AG04450 (cell line): ENCODE data around the gene CUL7. TPM values are rescaled to one million over a fixed set of nuclear protein-coding genes. Genes with fewer than 3 reads are reported as not detected.

Experiments used
- CTCF ChIA-PET: fragments of 300-600, 350-600 bp; formaldehyde crosslinking; extraction: SDS; loops from one replicate; lab custom pipeline; 2022; ENCODE audit warnings: antibody characterized with exemption, inconsistent platforms; lab: Charles Lee
- POLR2A ChIA-PET: fragments of 350-600 bp; formaldehyde crosslinking; extraction: SDS; loops from one replicate; lab custom pipeline; 2021; ENCODE audit warnings: antibody characterized with exemption, inconsistent platforms; lab: Yijun Ruan, JAX
- DNase-seq: peaks from one replicate; pipeline ENCODE4 v3.0.0-alpha.2; 2011; ENCODE audit warnings: low read depth, low spot score
- H3K27ac ChIP-seq: one replicate; pipeline ENCODE4 v1.5.1; 2012; ENCODE audit warnings: low read depth, low read length, control low read depth
- H3K27me3 ChIP-seq: one replicate; pipeline ENCODE4 v1.6.0; 2012; ENCODE audit warnings: low read length; ENCODE audit not compliant: control insufficient read depth, insufficient read depth
- H3K4me3 ChIP-seq: 2 replicates; pipeline ENCODE4 v1.5.1; 2011; ENCODE audit warnings: mild to moderate bottlenecking, low read depth, low read length, control low read depth
- H3K9me3 ChIP-seq: 2 replicates; pipeline ENCODE4 v1.5.1; 2012; ENCODE audit warnings: low read length; ENCODE audit not compliant: control insufficient read depth, insufficient read depth
- polyA plus RNA-seq: library from polyadenylated mRNA; depleted of rRNA; stranded (reverse); fragments of >200 nt; gene quantifications from 2 replicates; pipeline ENCODE4 v1.2.3, GENCODE V29; 2011
- TF ChIP-seq, protein P1 (sequence below): IDR thresholded peaks from 2 replicates; pipeline ENCODE4 v1.5.1; 2011; ENCODE audit warnings: low read depth, low read length, control low read depth, inconsistent platforms

The CUL7 gene
- polyA plus RNA-seq, 1 experiment = 37.5 TPM

DNA sequence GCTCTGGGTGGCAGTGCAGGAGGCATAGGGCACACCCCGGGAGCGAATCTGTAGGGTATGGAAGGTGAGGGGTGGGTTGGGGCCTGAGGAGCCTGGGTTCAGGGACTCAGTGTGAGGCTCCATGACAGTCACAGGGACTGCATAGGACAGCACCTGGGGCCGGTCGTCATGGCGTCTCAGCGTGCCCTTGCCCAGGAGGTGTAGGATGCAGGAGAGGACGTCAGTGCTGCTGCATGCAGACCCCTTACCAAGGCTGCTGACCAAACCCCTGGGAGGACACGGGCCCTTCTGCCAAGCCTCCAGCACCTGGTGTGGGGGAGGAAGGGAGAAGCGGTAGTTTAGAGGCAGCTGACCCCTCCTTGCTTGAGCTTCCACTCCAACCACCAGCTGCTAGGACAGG, 15.9 kb downstream of the CUL7 start:
- TF ChIP-seq, protein P1, sequence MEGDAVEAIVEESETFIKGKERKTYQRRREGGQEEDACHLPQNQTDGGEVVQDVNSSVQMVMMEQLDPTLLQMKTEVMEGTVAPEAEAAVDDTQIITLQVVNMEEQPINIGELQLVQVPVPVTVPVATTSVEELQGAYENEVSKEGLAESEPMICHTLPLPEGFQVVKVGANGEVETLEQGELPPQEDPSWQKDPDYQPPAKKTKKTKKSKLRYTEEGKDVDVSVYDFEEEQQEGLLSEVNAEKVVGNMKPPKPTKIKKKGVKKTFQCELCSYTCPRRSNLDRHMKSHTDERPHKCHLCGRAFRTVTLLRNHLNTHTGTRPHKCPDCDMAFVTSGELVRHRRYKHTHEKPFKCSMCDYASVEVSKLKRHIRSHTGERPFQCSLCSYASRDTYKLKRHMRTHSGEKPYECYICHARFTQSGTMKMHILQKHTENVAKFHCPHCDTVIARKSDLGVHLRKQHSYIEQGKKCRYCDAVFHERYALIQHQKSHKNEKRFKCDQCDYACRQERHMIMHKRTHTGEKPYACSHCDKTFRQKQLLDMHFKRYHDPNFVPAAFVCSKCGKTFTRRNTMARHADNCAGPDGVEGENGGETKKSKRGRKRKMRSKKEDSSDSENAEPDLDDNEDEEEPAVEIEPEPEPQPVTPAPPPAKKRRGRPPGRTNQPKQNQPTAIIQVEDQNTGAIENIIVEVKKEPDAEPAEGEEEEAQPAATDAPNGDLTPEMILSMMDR = no peak
- ChIA-PET CTCF (no interaction called here), POLR2A (no interaction called here)
- H3K27ac ChIP-seq = no peak overlapping the region
- no peaks in the 10 kb centered on the region for H3K9me3 ChIP-seq
- DNase-seq = no peak
- no peaks in the 10 kb centered on the region for H3K27me3 ChIP-seq
- H3K4me3 ChIP-seq = no peak overlapping the region

DNA sequence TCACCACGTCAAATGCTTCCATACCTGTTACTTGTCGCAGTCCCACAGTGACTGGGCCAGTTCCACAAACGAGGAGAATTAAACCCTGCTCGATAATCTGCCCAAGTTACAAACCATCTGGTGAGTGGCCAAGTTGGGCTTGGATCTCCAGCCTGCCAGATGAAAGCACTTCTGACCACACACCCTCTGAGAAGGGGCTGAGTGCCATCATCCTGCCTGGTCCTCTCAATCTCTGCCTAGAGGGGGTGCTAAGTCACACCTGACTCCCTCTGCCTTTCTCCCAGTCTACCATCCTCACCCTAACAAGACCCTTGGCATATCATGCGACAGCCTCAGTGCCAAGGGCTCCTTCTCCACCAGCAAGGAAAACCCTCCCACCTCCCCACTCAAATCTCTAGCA, 16.5 kb downstream of the CUL7 start:
- no peak overlapping the region for H3K27ac ChIP-seq
- H3K9me3 ChIP-seq = no peaks in the 10 kb centered on the region
- DNase-seq = no peak
- CTCF ChIA-PET = no interaction called here
- no peaks in the 10 kb centered on the region for H3K27me3 ChIP-seq
- TF ChIP-seq, protein P1 = no peak
- POLR2A ChIA-PET = no interaction called here
- H3K4me3 ChIP-seq = no peak overlapping the region

DNA sequence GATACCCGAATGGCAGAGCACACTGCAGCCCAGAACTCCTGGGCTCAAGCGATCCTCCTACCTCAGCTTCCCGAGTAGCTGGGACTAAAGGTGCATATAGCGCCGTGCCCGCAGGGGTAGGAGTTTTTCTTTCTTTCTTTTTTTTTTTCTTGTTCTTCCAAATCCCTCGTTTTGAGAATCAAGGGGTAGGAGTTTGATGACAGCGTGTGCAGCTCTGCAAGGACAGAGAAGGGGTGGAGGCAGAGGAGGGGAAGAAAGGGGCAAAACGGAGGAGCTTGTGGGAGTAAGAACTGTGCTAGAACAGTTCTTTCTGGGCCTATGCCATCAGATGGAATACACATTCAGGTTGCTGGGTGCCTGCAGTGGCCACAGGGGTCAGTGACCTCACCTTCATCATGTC, 16.9 kb downstream of the CUL7 start:
- ChIA-PET CTCF (no interaction called here), POLR2A (interaction anchor here (1.7 kb wide), 1 partner anchor 17 kb away, joined by 7 read pairs; the partner anchor contains the start of gene CUL7)
- TF ChIP-seq, protein P1 = no peak
- H3K27me3 ChIP-seq = no peaks in the 10 kb centered on the region
- H3K4me3 ChIP-seq = no peak overlapping the region
- no peak for DNase-seq
- no peaks in the 10 kb centered on the region for H3K9me3 ChIP-seq
- H3K27ac ChIP-seq = no peak overlapping the region

DNA sequence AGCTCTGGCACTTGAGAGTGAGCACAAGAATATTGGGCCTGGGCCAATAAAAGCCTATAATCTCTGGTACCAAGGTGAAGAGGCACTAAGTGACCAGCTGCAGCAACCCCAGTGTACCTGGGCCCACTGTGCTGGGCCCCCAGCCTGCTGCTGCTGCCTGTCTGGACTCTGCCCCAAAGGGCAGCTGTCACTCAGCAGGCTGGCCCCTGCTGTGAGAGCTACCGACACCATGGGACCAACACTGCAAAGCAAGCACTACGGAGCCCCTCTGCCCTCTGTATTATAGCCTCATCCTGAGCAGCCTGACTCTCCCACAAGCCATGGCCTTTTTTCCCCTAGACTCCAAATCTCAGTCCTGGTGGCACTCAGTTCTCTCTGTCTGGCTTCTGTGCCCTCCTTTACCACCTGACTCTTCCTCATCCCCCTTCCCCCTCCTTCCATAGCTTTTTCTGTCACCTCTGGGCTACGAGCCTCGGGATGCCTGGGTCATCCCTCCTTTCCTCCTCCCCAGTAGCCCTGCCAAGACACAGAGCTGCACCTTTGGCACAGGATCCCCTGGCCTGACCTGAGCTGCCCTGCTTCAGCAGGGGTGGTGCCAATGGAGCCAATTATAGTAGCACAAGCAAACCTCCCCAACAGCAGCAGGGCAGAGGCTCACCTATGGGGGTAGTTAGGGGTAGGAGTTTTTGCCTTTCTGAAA, 18.0 kb downstream of the CUL7 start:
- TF ChIP-seq, protein P1 = no peak
- DNase-seq = no peak
- CTCF ChIA-PET = interaction anchor here (0.6 to 0.8 kb wide), 2 partner anchors 108 to 130 kb away, joined by 3 read pairs; no protein-coding TSS in a partner anchor

DNA sequence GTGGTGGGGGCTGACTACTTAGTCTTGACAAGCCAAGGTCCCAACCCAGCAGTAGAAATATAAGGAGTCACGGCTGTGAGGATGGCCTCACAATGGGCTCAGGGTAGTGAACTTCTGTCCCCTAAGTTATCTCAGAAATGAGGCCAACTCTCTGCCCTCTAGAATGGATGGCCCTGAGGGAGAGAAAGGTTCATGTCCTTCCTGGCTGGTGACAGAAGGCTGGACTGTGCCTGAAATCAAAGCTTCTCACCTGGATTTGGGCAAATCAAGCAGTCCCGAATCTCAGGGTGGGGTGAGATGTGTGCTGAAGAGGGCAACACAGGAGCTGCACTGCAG, 19.5 kb downstream of the CUL7 start:
- Histone ChIP-seq H3K4me3 (no peak overlapping the region), H3K27ac (no peak overlapping the region), H3K27me3 (no peaks in the 10 kb centered on the region), H3K9me3 (no peaks in the 10 kb centered on the region)
- no peak for DNase-seq
- POLR2A ChIA-PET = no interaction called here
- CTCF ChIA-PET = no interaction called here
- TF ChIP-seq, protein P1 = no peak

More for the DNA sequence above, 18.0 kb downstream of the CUL7 start:
- Histone ChIP-seq H3K27me3 (no peaks in the 10 kb centered on the region), H3K4me3 (no peak overlapping the region), H3K27ac (no peak overlapping the region), H3K9me3 (no peaks in the 10 kb centered on the region)
- POLR2A ChIA-PET = interaction anchor here (1.7 kb wide), 1 partner anchor 18 kb away, joined by 7 read pairs; the partner anchor contains the start of gene CUL7
